ENCODE data around the gene RNF183. TPM values are rescaled to one million over a fixed set of nuclear protein-coding genes. Genes with fewer than 3 reads are reported as not detected.

RNF183 gene
- total and polyA plus RNA-seq, 9 of the 15 experiments (the other 6 are each of a cell fraction or from before 2014, with no cell fraction given): 0.04 to 2.0 (median 0.16) TPM; not detected in 5

DNA sequence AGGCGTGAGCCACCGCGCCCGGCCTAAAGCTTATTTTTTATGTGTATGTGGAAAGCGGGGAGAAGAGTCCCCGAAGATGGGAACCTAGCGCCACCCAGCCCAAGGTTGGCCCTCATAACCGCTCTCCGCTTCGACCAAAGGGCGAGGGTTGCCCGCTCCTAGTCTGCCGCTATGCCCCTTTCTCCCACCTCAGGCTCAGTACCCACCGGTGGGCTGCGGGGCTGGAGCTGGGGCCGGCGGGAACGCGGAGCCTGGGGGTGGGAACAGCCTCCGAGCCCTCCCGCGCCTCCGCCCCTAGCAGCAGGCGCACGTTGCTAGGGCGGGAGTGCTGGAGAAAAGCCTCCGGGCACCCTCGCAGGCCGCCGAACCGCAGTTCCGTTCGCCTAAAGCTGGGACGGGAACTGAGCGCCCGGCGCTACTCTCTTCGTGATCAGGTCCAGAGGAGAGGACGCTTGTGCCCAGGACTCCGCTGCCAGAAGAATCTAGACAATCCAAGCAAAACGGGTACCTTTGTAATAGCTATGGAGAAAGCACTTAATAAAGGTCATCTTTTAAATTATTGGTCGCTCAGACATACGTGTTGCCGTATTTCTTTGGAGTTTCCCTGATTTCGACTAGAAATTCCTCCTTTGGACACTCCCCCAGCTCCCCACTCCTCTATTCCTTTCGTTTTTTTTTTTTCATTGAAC, 37.0 kb upstream of the RNF183 start, which contains the start of gene WDR31 (continued):
- no peak for TF ChIP-seq MCM7 (IDR thresholded peaks at IDR 0.05)
- no peak for TF ChIP-seq BACH1 (tag; IDR thresholded peaks at IDR 0.05)
- no peak for TF ChIP-seq MECOM (CRISPR knock-in tag; IDR thresholded peaks at IDR 0.05)
- no peak for TF ChIP-seq RBM15 (IDR thresholded peaks at IDR 0.05; ENCODE audit: insufficient read depth, low read length)
- TF ChIP-seq, protein P1, sequence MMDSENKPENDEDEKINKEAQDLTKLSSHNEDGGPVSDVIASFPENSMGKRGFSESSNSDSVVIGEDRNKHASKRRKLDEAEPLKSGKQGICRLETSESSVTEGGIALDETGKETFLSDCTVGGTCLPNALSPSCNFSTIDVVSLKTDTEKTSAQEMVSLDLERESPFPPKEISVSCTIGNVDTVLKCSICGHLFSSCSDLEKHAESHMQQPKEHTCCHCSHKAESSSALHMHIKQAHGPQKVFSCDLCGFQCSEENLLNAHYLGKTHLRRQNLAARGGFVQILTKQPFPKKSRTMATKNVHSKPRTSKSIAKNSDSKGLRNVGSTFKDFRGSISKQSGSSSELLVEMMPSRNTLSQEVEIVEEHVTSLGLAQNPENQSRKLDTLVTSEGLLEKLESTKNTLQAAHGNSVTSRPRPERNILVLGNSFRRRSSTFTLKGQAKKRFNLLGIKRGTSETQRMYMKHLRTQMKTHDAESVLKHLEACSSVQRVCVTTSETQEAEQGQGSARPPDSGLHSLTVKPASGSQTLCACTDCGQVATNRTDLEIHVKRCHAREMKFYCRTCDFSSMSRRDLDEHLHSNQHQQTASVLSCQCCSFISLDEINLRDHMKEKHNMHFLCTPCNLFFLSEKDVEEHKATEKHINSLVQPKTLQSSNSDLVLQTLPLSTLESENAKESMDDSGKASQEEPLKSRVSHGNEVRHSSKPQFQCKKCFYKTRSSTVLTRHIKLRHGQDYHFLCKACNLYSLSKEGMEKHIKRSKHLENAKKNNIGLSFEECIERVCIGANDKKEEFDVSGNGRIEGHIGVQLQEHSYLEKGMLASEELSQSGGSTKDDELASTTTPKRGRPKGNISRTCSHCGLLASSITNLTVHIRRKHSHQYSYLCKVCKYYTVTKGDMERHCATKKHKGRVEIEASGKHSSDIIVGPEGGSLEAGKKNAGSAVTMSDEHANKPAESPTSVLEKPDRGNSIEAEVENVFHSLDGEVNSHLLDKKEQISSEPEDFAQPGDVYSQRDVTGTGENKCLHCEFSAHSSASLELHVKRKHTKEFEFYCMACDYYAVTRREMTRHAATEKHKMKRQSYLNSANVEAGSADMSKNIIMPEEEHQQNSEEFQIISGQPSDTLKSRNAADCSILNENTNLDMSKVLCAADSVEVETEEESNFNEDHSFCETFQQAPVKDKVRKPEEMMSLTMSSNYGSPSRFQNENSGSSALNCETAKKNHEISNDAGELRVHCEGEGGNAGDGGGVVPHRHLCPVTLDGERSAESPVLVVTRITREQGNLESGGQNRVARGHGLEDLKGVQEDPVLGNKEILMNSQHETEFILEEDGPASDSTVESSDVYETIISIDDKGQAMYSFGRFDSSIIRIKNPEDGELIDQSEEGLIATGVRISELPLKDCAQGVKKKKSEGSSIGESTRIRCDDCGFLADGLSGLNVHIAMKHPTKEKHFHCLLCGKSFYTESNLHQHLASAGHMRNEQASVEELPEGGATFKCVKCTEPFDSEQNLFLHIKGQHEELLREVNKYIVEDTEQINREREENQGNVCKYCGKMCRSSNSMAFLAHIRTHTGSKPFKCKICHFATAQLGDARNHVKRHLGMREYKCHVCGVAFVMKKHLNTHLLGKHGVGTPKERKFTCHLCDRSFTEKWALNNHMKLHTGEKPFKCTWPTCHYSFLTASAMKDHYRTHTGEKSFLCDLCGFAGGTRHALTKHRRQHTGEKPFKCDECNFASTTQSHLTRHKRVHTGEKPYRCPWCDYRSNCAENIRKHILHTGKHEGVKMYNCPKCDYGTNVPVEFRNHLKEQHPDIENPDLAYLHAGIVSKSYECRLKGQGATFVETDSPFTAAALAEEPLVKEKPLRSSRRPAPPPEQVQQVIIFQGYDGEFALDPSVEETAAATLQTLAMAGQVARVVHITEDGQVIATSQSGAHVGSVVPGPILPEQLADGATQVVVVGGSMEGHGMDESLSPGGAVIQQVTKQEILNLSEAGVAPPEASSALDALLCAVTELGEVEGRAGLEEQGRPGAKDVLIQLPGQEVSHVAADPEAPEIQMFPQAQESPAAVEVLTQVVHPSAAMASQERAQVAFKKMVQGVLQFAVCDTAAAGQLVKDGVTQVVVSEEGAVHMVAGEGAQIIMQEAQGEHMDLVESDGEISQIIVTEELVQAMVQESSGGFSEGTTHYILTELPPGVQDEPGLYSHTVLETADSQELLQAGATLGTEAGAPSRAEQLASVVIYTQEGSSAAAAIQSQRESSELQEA (IDR thresholded peaks at IDR 0.05; ENCODE audit: low read depth): no peak
- peak; percentile 98 for TF ChIP-seq RB1 (IDR thresholded peaks at IDR 0.05; ENCODE audit: low read depth)
- no peak for TF ChIP-seq ZNF140 (CRISPR knock-in tag; IDR thresholded peaks at IDR 0.05)
- TF ChIP-seq ZNF408 (CRISPR knock-in tag; IDR thresholded peaks at IDR 0.05; ENCODE audit: low read depth): no peak
- TF ChIP-seq KAT7 (CRISPR knock-in tag; IDR thresholded peaks at IDR 0.05; ENCODE audit: borderline replicate concordance): peak; percentile 80; the same call in 1 of the 2 replicates
- TF ChIP-seq STAG1 (CRISPR knock-in tag; IDR thresholded peaks at IDR 0.05; ENCODE audit: borderline replicate concordance): no peak
- peak; percentile 97 for TF ChIP-seq GABPB1 (CRISPR knock-in tag; IDR thresholded peaks at IDR 0.05)
- TF ChIP-seq, protein P2, sequence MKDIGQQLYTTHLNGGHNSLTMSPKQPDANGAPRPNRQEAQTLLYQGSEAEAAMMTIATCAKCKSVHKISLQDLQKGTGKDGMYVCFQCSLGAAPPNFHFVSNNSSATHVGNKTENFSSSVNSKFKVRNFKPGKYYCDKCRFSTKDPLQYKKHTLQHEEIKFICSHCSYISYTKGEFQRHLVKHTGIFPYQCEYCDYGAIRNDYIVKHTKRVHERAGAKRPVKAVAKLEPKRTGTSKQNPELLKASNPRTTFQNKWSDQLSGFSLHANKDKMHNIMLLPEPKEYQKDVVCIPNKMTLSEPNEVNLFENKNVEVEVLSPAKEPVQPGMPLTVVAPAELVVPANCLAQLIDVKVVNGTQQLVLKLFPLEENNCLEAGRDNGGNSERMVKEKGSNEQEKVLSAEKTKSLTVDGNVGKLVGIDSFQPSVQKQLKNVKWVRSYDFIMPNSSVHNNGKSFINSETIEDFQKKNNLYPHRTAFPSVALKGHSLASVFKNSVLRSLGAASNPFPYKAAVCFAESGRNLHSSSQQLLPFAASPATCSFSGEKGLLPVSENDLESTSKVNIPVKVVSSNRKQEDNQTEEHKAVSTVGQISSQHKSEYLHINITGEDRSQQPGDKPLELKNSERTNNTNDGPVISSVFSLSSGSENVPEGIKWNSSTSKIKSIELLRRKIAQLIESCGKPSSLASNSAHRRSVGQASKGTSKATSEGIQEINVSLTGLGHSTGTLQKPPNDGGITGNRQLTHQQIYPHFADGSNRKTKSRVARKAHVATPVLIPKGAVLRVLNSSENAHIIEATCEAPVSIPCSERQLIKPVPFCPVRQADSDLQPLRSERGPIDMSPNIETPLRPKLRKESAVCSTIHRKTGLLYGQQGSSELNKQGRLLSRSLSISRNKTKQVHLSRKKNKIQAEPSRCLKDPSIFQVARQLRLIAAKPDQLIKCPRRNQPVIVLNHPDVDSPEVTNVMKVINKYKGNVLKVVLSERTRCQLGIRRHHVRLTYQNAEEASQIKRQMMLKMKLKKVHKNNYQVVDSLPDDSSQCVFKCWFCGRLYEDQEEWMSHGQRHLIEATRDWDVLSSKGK (CRISPR knock-in tag; IDR thresholded peaks at IDR 0.05): no peak
- TF ChIP-seq, protein P3, sequence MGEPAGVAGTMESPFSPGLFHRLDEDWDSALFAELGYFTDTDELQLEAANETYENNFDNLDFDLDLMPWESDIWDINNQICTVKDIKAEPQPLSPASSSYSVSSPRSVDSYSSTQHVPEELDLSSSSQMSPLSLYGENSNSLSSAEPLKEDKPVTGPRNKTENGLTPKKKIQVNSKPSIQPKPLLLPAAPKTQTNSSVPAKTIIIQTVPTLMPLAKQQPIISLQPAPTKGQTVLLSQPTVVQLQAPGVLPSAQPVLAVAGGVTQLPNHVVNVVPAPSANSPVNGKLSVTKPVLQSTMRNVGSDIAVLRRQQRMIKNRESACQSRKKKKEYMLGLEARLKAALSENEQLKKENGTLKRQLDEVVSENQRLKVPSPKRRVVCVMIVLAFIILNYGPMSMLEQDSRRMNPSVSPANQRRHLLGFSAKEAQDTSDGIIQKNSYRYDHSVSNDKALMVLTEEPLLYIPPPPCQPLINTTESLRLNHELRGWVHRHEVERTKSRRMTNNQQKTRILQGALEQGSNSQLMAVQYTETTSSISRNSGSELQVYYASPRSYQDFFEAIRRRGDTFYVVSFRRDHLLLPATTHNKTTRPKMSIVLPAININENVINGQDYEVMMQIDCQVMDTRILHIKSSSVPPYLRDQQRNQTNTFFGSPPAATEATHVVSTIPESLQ (CRISPR knock-in tag; IDR thresholded peaks at IDR 0.05): 0 out of 2 replicates have a peak, but pooled peaks have one; percentile 75
- no peak for TF ChIP-seq GATA2 (CRISPR knock-in tag; IDR thresholded peaks at IDR 0.05)
- peak; percentile 73 for TF ChIP-seq MTA3 (IDR thresholded peaks at IDR 0.05; ENCODE audit: borderline replicate concordance)
